GM18858 (cell line): ENCODE measurements around the gene REP15.
"Not testable (repeated sequence)": the region's sequence is repeated elsewhere in the genome, so short reads cannot be mapped to it uniquely, and the experiment has no call there.

Source experiments
- ATAC-seq: cut with Tn5 transposase; IDR thresholded peaks from one replicate; pipeline ENCODE4 v1.9.1; 2021; ENCODE audit not compliant: unreplicated experiment

The REP15 gene

DNA sequence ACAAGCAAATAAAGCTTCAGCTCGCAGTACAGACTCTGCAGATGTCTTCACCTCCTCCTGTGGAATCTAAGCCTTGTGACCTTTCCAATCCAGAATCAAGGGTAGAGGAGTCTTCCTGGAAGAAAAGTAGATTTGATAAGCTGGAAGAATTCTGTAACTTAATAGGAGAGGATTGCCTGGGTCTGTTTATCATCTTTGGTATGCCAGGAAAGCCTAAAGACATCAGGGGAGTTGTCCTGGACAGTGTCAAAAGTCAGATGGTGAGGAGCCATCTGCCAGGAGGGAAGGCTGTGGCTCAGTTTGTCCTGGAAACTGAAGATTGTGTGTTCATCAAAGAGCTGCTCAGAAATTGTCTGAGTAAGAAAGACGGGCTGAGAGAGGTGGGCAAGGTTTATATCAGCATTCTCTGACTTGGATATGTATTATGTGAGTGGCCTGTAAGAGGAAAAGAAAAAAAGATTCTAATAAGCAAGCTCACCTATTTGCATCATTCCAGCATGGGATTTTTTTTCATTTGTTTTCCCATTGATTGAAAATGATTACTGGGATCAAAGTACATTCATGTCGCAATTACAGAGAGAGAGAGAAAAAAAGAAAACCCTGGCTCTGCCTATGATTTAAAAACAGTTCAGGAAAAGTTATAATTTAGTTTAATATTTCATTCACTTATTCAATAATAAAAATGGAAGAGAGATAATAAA lies 767 bp downstream of the REP15 start:
- ATAC-seq = no peak

DNA sequence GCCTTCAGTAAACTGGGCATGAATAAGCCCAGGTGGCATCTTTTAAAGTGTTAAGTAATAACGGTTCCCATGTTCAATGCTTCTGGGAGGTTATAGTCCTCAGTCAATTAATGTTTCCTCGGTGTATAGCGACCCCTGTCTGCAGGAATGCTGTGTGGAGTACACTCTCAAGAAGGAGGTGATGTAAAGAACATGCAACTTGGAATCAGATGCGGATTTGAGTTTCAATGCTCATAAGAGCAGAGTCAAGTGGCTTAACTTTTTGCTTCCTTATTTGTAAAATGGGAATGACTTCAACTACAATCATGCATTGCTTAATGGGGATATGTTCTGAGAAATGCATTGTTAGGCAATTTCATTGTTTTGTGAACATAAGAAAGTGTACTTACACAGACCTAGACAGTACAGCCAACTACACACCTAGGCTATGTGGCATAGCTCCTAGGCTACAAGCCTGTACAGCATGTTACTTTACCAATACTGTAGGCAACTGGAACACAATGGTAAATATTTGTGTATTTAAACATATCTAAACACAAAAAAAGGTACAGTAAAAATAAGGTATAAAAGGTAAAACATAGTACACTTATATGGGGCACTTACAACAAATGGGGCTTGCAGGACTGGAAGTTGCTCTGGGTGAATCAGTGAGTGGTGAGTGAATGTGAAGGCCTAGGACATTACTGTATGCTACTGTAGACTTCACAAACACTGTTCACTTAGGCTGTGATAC lies 7.6 kb downstream of the REP15 start:
- ATAC-seq = peak; percentile 89

DNA sequence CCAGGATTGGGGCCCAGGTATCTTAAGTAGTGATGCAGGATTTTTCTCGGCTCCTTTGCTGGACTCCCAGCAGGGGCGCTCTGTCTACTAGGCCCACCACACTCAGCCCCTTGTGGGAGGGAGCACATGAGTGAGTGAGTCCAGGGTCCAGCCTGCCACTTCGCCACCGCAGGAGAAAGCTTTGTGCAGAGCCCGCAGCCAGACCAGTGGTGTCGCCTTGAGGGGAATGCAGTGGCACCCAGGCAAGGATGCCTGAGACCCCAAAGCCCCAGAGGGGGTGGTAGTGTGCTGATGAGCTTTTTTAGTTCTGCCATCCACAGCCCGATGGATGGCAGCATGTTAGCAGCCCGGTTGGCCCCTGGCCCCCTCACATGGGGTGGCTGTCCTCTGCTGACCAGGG lies 9.0 kb downstream of the REP15 start:
- ATAC-seq = no peak

DNA sequence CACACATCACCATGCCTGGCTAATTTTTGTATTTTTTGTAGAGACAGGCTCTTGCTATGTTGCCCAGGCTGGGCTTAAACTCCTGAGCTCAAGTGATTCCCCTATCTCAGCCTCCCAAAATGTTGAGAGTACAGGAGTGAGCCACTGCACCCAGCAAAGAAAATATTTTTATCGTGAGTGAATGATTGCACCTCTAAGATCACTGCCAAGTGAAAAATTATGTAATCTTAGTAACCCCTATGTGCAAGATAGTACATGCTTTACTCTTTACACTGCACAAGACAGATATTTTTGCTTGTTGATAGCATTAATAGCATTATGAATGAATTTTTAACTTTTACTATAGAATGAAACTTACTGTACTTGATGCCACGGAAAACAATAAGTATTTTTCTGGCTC lies 11.0 kb downstream of the REP15 start:
- no peak for ATAC-seq

DNA sequence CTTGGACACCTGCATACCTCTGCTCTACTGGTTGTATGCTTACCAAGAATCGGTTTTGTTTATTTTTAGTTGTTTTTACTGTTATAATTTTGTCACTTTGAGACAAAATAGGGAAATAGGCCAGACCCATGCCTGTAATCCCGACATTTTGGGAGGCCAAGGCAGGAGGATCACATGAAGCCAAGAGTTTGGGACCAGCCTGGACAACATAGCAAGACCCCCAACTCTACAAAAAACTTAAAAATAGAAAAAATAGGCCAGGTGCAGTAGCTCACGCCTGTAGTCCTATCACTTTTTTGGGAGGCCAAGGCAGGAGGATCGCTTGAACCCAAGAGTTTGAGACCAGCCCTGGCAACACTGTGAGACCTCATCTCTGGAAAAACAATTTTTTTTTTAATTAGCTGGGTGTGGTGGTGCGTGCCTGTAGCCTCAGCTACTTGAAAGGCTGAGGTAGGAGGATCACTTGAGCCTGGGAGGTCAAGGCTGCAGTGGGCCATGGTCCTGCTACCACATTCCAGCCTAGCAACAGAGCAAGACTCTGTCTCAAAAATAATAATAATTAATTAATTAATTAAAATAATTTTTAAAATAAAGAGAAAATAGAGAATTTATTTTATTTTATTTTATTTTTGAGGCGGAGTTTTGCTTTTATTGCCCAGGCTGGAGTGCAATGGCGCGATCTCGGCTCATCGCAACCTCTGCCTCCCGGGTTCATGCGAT lies 13.1 kb downstream of the REP15 start:
- ATAC-seq = no peak

DNA sequence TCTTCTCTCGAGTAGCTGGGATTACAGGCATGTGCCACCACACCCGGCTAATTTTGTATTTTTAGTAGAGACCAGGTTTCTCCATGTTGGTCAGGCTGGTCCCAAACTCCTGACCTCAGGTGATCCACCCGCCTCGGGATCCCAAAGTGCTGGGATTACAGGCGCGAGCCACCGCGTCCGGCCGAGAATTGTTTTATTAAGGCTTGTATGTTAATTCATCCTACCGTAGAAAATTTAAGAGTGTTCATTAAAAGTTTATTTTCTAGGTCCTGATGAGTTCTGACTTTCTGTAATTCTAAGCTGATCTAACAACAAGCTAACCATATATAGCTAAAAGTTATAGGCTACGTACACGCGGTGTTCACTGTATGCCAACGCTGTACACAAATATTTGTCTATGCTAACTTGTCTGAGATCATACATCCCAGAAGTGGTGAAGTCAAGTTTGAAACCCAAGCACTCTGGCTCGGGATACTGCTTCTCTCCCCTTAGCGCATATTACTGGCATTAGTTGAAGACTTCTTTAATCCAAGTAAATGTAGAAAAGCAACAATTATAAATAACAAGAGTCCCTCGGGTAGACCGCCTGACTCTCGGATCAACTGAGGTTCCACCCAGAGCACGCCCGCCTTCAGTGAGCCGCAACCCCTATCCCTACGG lies 13.8 kb downstream of the REP15 start:
- peak; percentile 24 for ATAC-seq

DNA sequence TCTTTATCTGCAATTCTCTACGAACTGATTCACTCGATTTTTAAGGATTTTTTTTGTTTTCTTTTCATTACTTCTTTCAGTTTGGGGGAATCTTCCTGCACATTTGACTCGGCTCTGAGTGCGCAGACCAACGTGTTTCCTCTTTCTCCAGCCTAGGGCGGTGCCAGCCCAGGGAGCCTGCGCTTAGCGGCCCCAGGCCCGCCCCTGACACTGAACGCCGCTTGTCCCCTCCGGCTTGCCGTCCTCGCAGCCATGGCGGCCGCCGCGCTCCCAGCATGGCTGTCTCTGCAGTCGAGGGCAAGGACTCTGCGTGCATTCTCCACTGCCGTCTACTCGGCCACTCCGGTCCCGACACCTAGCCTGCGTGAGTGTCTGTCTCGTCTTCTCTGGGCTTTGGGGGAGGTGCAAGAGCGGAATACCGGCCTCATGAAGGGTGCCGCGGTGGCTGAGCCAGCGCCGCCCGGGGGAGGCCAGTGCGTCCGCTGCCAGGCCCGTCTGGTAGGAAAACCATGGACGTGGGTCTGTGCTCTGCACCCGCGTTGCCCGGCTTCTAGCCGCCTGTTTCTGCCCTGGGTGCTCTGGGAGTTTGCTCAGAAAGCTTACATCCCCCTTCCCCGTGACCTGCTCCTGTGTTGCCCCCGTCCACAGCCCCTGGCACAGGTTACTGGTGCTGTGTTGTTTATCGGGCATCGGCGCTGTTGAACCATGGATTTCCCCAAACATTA lies 14.5 kb downstream of the REP15 start, which contains the start of gene MRPS35:
Gene MRPS35 (plus strand): TSS at position 241 of the 725 bp plus-strand sequence. CDS start 12 bp downstream, at position 253.
- ATAC-seq = peak; percentile 94

DNA sequence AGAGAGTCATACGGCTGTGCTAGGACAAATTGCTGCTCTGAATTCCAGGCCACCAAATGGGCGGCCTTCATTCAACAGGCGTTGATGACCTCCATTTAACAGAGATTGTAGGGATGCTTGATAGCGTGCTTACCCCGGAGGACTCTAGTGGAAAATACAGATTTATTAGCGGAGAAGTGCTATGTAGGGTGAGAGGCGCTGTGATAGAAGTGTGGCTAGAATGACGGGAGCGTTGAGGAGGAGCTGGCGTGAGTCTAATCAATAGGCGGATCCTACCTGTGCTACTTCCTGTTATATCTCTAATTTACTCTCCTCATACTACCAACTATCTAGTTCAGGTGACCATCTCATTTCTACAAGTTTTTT lies 15.1 kb downstream of the REP15 start:
- ATAC-seq = no peak

DNA sequence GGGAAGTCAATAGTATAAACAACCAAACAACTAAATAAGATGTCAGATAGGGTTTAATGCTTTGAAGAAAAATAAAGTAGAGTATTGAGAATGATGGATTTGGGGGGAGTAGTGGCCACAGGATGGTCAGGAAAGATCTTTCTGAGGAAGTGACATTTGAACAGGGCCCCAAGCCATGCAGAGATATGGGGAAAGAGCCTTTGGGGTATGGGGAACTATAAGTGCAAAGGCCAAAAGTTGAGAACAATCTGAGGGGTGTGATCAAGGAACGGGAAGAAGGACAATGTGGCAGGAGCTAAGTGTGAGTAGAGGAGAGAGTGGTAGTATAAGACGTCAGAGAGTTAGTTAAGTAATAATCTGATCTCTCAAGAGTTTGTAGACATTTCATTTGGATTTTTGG lies 15.7 kb downstream of the REP15 start:
- no peak for ATAC-seq

DNA sequence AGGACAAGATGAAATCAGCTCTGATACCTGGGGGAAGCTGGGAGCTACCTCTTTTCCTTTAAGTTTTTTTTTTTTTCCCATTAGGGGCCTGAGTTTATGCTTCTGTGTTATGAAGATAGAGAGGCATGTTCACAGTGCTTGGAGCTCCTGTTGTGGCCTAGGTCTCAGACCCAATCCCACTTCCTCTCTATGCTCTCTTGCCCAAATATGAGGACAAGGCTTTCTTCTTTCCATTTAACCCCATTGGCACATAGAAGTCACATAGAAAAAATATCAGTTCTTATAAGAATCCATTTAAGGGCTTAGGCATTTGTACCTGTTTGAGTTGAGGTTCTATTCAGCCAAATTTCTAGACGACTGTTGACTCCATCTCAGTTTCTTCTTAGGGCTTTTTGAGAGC lies 27.0 kb downstream of the REP15 start:
- ATAC-seq = no peak

DNA sequence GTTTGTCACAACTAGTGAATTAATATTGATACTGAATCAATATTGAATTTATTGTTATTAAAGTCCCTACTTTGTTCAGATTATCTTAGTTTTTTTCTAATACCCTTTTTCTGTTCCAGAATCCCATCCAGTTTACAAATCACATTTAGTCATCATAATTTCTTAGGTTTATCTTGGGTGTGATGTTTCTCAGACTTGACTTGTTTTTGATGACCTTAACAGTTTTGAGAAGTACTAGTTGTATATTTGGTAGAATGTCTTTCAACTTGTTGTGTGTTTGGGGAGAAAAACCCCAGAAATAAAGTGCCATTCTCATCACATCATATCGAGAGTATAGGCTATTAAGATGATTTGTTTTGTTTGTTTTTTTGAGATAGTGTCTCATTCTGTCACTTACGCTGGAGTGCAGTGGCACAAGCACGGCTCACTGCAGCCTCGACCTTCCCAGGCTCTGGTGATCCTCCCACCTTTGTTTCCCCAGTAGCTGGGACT lies 33.9 kb downstream of the REP15 start:
- ATAC-seq = no peak

DNA sequence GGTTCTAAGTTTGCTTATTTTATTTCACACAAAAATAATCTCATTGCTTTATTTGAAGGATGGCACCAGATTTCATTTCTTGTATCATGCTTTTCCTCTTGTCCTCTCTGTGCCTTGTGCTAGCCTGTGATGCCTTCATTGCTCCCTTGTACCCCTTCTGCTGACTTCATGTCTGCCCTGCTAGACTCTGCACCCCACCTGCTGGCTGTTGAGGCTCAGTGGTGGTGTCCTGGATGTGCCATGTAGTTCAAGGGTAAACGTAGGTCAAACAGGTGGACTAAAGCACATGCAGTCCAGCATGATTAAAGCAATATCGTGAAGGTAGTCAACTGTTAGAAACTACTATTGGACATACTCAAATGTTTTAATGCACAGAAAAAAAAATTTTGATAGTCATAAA lies 36.0 kb downstream of the REP15 start:
- no peak for ATAC-seq

DNA sequence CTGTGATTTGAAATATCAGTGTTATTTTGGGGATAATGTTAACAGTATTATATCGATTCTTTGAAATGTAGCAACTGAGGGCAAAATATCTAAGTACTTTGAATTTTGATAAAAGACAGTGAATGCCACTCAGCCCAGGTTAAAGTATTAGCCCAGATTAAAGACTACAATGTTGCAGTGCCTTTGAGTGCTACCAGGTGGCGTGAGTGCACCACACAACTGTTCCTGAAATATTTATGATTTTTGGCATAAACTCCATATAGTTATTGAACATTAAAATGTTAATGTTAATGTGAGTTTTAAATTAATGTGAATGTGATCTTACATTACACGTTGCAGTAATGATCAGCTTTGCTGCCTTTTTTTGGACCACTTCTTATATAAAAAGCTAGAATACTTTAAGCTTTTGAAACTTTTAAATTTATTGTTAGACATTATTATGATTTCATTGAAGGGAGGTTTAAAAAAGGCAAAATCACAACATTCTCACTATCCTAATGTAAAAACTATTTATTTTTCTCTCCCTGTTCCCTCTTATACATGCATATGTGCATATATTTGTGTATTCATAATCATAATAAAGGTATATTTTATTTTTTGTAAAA lies 36.9 kb downstream of the REP15 start:
- no peak for ATAC-seq

DNA sequence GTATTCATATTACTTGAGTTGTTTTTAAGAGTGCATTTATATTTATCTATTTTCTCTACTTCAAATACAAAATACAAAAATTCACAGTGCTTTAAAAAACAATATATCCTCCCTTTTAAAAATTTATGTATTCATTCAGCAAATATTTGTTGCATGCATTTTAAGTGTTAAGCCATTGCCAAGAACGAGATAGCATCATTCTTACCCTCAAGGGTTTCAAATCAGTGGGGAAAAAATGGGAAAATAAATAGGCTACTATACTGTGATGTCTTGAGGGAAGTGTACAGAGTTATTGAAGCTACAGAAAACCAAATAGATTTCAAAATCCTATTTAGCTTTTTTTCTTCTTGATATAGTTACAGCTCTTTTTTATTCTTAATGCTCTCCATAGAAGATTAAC lies 37.5 kb downstream of the REP15 start:
- ATAC-seq = no peak

DNA sequence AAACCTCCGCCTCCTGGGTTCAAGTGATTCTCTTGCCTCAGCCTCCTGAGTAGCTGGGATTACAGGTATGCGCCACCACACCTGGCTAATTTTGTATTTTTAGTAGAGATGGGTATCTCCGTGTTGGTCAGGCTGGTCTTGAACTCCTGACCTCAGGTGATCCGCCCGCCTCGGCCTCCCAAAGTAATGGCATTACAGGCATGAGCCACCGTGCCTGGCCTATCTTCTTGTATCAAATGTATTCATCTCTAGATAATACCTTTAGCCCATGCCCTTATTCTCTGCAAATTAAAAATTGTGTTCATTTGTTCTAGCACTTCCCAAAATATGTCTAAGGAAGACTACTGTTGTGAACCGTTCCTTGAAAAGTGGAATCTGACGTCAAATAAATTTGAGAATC lies 38.1 kb downstream of the REP15 start:
- ATAC-seq = not testable (repeated sequence)

DNA sequence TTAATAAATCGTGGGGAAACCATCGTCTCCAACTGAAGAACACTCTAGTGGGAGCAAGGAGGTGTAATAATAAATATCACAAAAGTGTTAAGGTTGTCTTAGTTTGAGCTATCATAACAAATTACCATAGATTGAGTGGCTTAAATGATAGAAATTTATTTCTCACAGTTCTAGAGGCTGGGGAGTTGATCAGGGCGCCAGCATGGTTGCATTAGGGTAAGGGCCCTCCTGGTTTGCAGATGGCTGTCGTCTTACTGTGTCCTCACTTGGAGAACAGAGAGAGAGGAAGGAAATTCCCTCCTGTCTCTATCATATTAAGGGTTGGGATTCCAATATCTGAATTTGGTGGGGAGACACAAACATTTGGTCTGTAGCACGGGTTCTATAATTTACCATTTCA lies 47.4 kb downstream of the REP15 start:
- ATAC-seq = no peak

DNA sequence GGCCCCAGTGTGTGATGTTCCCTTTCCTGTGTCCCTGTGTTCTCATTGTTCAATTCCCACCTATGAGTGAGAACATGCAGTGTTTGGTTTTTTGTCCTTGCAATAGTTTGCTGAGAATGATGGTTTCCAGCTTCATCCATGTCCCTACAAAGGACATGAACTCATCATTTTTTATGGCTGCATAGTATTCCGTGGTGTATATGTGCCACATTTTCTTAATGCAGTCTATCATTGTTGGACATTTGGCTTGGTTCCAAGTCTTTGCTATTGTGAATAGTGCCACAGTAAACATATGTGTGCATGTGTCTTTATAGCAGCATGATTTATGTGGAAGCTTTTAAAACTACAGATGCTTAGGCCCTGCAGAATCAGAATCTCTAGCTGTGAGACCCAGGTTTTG lies 49.5 kb downstream of the REP15 start:
- not testable (repeated sequence) for ATAC-seq
